Measurements from ENCODE around the gene FBXL17.

FBXL17 gene

GRCh38 chr5:108356286-108356685, 25.6 kb downstream of the FBXL17 start (continued):
- TF ChIP-seq ZBTB6 (tag by site-specific recombination; IDR thresholded peaks at IDR 0.05): no peak
- no peak for TF ChIP-seq ZNF184 (tag by site-specific recombination; IDR thresholded peaks at IDR 0.05)

GRCh38 chr5:108353087-108353486, 28.8 kb downstream of the FBXL17 start:
- CTCF ChIA-PET: interaction anchor here (4.8 kb wide), 1 partner anchor 93 kb away, joined by 17 read pairs; no protein-coding TSS in a partner anchor

GRCh38 chr5:108345541-108346171, 36.2 kb downstream of the FBXL17 start:
- 0 out of 2 replicates have a peak, but pooled peaks cover 4% of the 10 kb centered on the region for H3K4me1 ChIP-seq (ENCODE audit: control insufficient read depth, insufficient read depth, low read length)
- CTCF ChIA-PET: interaction anchor here (0.6 to 5.2 kb wide), 10 partner anchors 15 to 1258 kb away, joined by 3 to 73 read pairs (median 3); no protein-coding TSS in a partner anchor
- POLR2A ChIA-PET: interaction anchor here (1.4 kb wide), 1 partner anchor 36 kb away, joined by 4 read pairs; the partner anchor contains the start of gene FBXL17
- H3K9me3 ChIP-seq (ENCODE audit: control insufficient read depth, insufficient read depth, low read depth, low read length): no peaks in the 10 kb centered on the region
- TF ChIP-seq ZNF664 (tag by site-specific recombination; IDR thresholded peaks at IDR 0.05) (peak; percentile 21; the same call in 1 of the 2 replicates), ZNF654 (tag by site-specific recombination; IDR thresholded peaks at IDR 0.05; ENCODE audit: low read depth) (peak; percentile 68), ZNF660 (tag by site-specific recombination; IDR thresholded peaks at IDR 0.05) (0 out of 2 replicates have a peak, but pooled peaks have one; percentile 29), ZNF747 (tag by site-specific recombination; IDR thresholded peaks at IDR 0.05) (no peak), ZNF529 (tag by site-specific recombination; IDR thresholded peaks at IDR 0.05; ENCODE audit: insufficient replicate concordance) (no peak)
- TF ChIP-seq, protein P1, sequence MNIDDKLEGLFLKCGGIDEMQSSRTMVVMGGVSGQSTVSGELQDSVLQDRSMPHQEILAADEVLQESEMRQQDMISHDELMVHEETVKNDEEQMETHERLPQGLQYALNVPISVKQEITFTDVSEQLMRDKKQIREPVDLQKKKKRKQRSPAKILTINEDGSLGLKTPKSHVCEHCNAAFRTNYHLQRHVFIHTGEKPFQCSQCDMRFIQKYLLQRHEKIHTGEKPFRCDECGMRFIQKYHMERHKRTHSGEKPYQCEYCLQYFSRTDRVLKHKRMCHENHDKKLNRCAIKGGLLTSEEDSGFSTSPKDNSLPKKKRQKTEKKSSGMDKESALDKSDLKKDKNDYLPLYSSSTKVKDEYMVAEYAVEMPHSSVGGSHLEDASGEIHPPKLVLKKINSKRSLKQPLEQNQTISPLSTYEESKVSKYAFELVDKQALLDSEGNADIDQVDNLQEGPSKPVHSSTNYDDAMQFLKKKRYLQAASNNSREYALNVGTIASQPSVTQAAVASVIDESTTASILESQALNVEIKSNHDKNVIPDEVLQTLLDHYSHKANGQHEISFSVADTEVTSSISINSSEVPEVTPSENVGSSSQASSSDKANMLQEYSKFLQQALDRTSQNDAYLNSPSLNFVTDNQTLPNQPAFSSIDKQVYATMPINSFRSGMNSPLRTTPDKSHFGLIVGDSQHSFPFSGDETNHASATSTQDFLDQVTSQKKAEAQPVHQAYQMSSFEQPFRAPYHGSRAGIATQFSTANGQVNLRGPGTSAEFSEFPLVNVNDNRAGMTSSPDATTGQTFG (tag by site-specific recombination; IDR thresholded peaks at IDR 0.05; ENCODE audit: borderline replicate concordance): no peak
- no peaks in the 10 kb centered on the region for H3K36me3 ChIP-seq (ENCODE audit: control insufficient read depth in 2 of 2, insufficient read depth in 1 of 2, low read length in 2 of 2)
- no peak overlapping the region for H3K27ac ChIP-seq (ENCODE audit: extremely low read depth, low read depth, low read length)
- H3K4me3 ChIP-seq (ENCODE audit: low read depth, low read length): no peak overlapping the region

More at GRCh38 chr5:108353087-108353486, 28.8 kb downstream of the FBXL17 start:
- Histone ChIP-seq H3K4me1 (ENCODE audit: control insufficient read depth, insufficient read depth, low read length) (no peaks in the 10 kb centered on the region), H3K4me3 (ENCODE audit: low read depth, low read length) (no peak overlapping the region), H3K36me3 (ENCODE audit: control insufficient read depth in 2 of 2, insufficient read depth in 1 of 2, low read length in 2 of 2) (no peaks in the 10 kb centered on the region), H3K27ac (ENCODE audit: extremely low read depth, low read depth, low read length) (no peak overlapping the region), H3K9me3 (ENCODE audit: control insufficient read depth, insufficient read depth, low read depth, low read length) (no peaks in the 10 kb centered on the region)
- POLR2A ChIA-PET: no interaction called here
- no peak for TF ChIP-seq CTCF (tag by site-specific recombination; IDR thresholded peaks at IDR 0.05)

GRCh38 chr5:108344103-108344822, 37.6 kb downstream of the FBXL17 start:
- Histone ChIP-seq H3K36me3 (ENCODE audit: control insufficient read depth in 2 of 2, insufficient read depth in 1 of 2, low read length in 2 of 2) (no peaks in the 10 kb centered on the region), H3K9me3 (ENCODE audit: control insufficient read depth, insufficient read depth, low read depth, low read length) (no peaks in the 10 kb centered on the region), H3K27ac (ENCODE audit: extremely low read depth, low read depth, low read length) (no peak overlapping the region), H3K4me3 (ENCODE audit: low read depth, low read length) (no peak overlapping the region), H3K4me1 (ENCODE audit: control insufficient read depth, insufficient read depth, low read length) (0 out of 2 replicates have a peak, but pooled peaks cover 4% of the 10 kb centered on the region)
- CTCF ChIA-PET: interaction anchor here (0.6 to 5.2 kb wide), 5 partner anchors 17 to 1119 kb away, joined by 3 to 73 read pairs (median 3); no protein-coding TSS in a partner anchor
- TF ChIP-seq ZNF544 (tag by site-specific recombination; IDR thresholded peaks at IDR 0.05): no peak
- TF ChIP-seq ZNF654 (tag by site-specific recombination; IDR thresholded peaks at IDR 0.05; ENCODE audit: low read depth): no peak
- no peak for TF ChIP-seq ZNF292 (tag by site-specific recombination; IDR thresholded peaks at IDR 0.05; ENCODE audit: borderline replicate concordance, low read depth)
- TF ChIP-seq ZNF335 (tag by site-specific recombination; conservative IDR thresholded peaks at IDR 0.05): no peak
- no peak for TF ChIP-seq ZBTB1 (tag by site-specific recombination; IDR thresholded peaks at IDR 0.05)
- TF ChIP-seq ZSCAN23 (tag by site-specific recombination; IDR thresholded peaks at IDR 0.05): no peak
- TF ChIP-seq, protein P2, sequence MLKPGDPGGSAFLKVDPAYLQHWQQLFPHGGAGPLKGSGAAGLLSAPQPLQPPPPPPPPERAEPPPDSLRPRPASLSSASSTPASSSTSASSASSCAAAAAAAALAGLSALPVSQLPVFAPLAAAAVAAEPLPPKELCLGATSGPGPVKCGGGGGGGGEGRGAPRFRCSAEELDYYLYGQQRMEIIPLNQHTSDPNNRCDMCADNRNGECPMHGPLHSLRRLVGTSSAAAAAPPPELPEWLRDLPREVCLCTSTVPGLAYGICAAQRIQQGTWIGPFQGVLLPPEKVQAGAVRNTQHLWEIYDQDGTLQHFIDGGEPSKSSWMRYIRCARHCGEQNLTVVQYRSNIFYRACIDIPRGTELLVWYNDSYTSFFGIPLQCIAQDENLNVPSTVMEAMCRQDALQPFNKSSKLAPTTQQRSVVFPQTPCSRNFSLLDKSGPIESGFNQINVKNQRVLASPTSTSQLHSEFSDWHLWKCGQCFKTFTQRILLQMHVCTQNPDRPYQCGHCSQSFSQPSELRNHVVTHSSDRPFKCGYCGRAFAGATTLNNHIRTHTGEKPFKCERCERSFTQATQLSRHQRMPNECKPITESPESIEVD (tag by site-specific recombination; IDR thresholded peaks at IDR 0.05): no peak
- no peak for TF ChIP-seq ZNF223 (tag by site-specific recombination; IDR thresholded peaks at IDR 0.05)
- TF ChIP-seq ZNF777 (tag by site-specific recombination; IDR thresholded peaks at IDR 0.05; ENCODE audit: borderline replicate concordance): no peak
- TF ChIP-seq ZSCAN4 (tag by site-specific recombination; IDR thresholded peaks at IDR 0.05): no peak
- POLR2A ChIA-PET: interaction anchor here (0.7 kb wide), 1 partner anchor 743 kb away, joined by 3 read pairs; no protein-coding TSS in a partner anchor
